GM19438 (cell line): ENCODE data around the gene ZNF488.

Source experiments
- ATAC-seq: cut with Tn5 transposase; IDR thresholded peaks from one replicate; pipeline ENCODE4 v1.9.1; 2021; ENCODE audit warnings: low read depth; ENCODE audit not compliant: unreplicated experiment

Gene ZNF488

GRCh38 chr10:47351899-47352815 lies 31.9 kb downstream of the ZNF488 start:
- ATAC-seq, result no peak

- ATAC-seq, result no peak
Observed at GRCh38 chr10:47350671-47351640, 33.1 kb downstream of the ZNF488 start.

GRCh38 chr10:47349941-47350371 lies 34.1 kb downstream of the ZNF488 start:
- ATAC-seq, result no peak

- ATAC-seq, result no peak
Observed at GRCh38 chr10:47349516-47349915, 34.6 kb downstream of the ZNF488 start.

GRCh38 chr10:47348661-47349470 lies 35.2 kb downstream of the ZNF488 start:
- ATAC-seq, result no peak

- no peak for ATAC-seq
Observed at GRCh38 chr10:47348138-47348651, 35.9 kb downstream of the ZNF488 start, which contains the start of gene RBP3. Gene RBP3 (plus strand): TSS chr10:47348363. CDS start chr10:47348485, 122 bp downstream.

GRCh38 chr10:47347303-47347675 lies 36.8 kb downstream of the ZNF488 start:
- no peak for ATAC-seq

GRCh38 chr10:47346581-47347302 lies 37.4 kb downstream of the ZNF488 start:
- ATAC-seq, result no peak

GRCh38 chr10:47344996-47345870 lies 38.9 kb downstream of the ZNF488 start:
- no peak for ATAC-seq

GRCh38 chr10:47340608-47341170 lies 43.4 kb downstream of the ZNF488 start:
- no peak for ATAC-seq

GRCh38 chr10:47339759-47340607 lies 44.1 kb downstream of the ZNF488 start:
- ATAC-seq, result no peak

- ATAC-seq, result no peak
Observed at GRCh38 chr10:47339186-47339735, 44.8 kb downstream of the ZNF488 start.

- no peak for ATAC-seq
Observed at GRCh38 chr10:47337310-47337709, 46.8 kb downstream of the ZNF488 start.

- no peak for ATAC-seq
Observed at GRCh38 chr10:47336387-47337134, 47.5 kb downstream of the ZNF488 start.

GRCh38 chr10:47335906-47336305 lies 48.2 kb downstream of the ZNF488 start:
- no peak for ATAC-seq
